SK-N-SH (cell line): ENCODE results near the gene OCA2. TPM values are rescaled to one million over a fixed set of nuclear protein-coding genes. Genes with fewer than 3 reads are reported as not detected.

Experiments
- CTCF ChIA-PET: fragments of 300-600, 350-600 bp; formaldehyde crosslinking; extraction: SDS; loops from one replicate; lab custom pipeline; 2021; lab: Yijun Ruan, JAX
- POLR2A ChIA-PET: fragments of 350-600 bp; sonication (Branson Sonifier 250); formaldehyde crosslinking; extraction: SDS; loops from one replicate; lab custom pipeline; 2020; ENCODE audit warnings: antibody characterized with exemption, inconsistent platforms; lab: Yijun Ruan, JAX
- DNase-seq: peaks from one replicate; pipeline ENCODE4 v3.0.0; 2012
- H2AFZ ChIP-seq: fragments of 200-600 bp; sonication (generic); 2 replicates; pipeline ENCODE4 v1.8.1; 2016; ENCODE audit warnings: antibody characterized with exemption, mild to moderate bottlenecking, low read depth
- H3F3A ChIP-seq: fragments of 200-600 bp; sonication (generic); replicated peaks from 2 replicates; pipeline ENCODE3; 2016; ENCODE audit warnings: antibody characterized with exemption, mild to moderate bottlenecking; ENCODE audit not compliant: insufficient read depth
- H3K27ac ChIP-seq, 2 experiments: fragments of 200-500 bp in 1 of 2; fragments of 200-600 bp in 1 of 2; sonication (Bioruptor generic) in 1 of 2; sonication (generic), shearing (Covaris generic) in 1 of 2; 2 replicates each; pipeline versions ENCODE4 v1.5.1 to v1.6.1; 2014 to 2016; ENCODE audit warnings: low read depth in 2 of 2, inconsistent platforms in 1 of 2, low read length in 1 of 2, mild to moderate bottlenecking in 1 of 2, mixed read lengths in 1 of 2
- H3K27me3 ChIP-seq: fragments of 200-600 bp; sonication (generic), shearing (Covaris generic); 2 replicates; pipeline ENCODE4 v1.6.1; 2016; ENCODE audit warnings: mixed run types; ENCODE audit not compliant: insufficient read depth
- H3K36me3 ChIP-seq, 2 experiments: fragments of 200-500 bp in 1 of 2; fragments of 200-600 bp in 1 of 2; sonication (Bioruptor generic) in 1 of 2; sonication (generic) in 1 of 2; replicated peaks in 1 of 2; 2 replicates each; pipeline versions ENCODE3 to v1.5.1; 2014 to 2016; ENCODE audit warnings: low read length in 1 of 2, mild to moderate bottlenecking in 1 of 2; ENCODE audit not compliant: insufficient read depth in 2 of 2, control insufficient read depth in 1 of 2
- H3K4me1 ChIP-seq, 2 experiments: fragments of 200-500 bp in 1 of 2; fragments of 200-600 bp in 1 of 2; sonication (Bioruptor generic) in 1 of 2; sonication (generic), shearing (Covaris generic) in 1 of 2; 2 replicates each; pipeline versions ENCODE4 v1.5.1 to v1.6.1; 2014 to 2016; ENCODE audit warnings: low read depth in 1 of 2, low read length in 1 of 2, mixed run types in 1 of 2; ENCODE audit not compliant: insufficient read depth in 2 of 2, control insufficient read depth in 1 of 2
- H3K4me2 ChIP-seq: fragments of 200-600 bp; sonication (generic), shearing (Covaris generic); 2 replicates; pipeline ENCODE4 v1.6.1; 2017; ENCODE audit warnings: mixed run types
- H3K4me3 ChIP-seq, 2 experiments: fragments of 200-500 bp in 1 of 2; fragments of 200-600 bp in 1 of 2; sonication (Bioruptor generic) in 1 of 2; sonication (generic), shearing (Covaris generic) in 1 of 2; 2 replicates each; pipeline versions ENCODE4 v1.5.1 to v1.8.1; 2014 to 2016; ENCODE audit warnings: low read depth in 2 of 2, inconsistent platforms in 1 of 2, low read length in 1 of 2, mild to moderate bottlenecking in 1 of 2, mixed read lengths in 1 of 2, moderate library complexity in 1 of 2
- H3K79me2 ChIP-seq: fragments of 200-600 bp; sonication (generic); 2 replicates; pipeline ENCODE4 v1.8.1; 2017; ENCODE audit warnings: mild to moderate bottlenecking; ENCODE audit not compliant: insufficient read depth
- H3K9ac ChIP-seq: fragments of 200-600 bp; sonication (generic); 2 replicates; pipeline ENCODE4 v1.6.1; 2017; ENCODE audit warnings: mixed run types
- H3K9me2 ChIP-seq: fragments of 200-600 bp; sonication (generic); 2 replicates; pipeline ENCODE4 v1.6.1; 2017; ENCODE audit warnings: mixed run types
- H3K9me3 ChIP-seq: fragments of 200-600 bp; sonication (generic); 2 replicates; pipeline ENCODE4 v1.6.1; 2017; ENCODE audit warnings: mixed run types, mild to moderate bottlenecking, moderate library complexity
- H4K20me1 ChIP-seq: fragments of 200-600 bp; sonication (generic); 2 replicates; pipeline ENCODE4 v1.6.1; 2017; ENCODE audit warnings: mild to moderate bottlenecking, mixed run types; ENCODE audit not compliant: insufficient read depth
- CHD2 ChIP-seq: fragments of 150-350 bp; IDR thresholded peaks from 2 replicates; pipeline ENCODE4 v1.6.1; 2018; ENCODE audit warnings: low read length; ENCODE audit not compliant: partially characterized antibody
- EP300 ChIP-seq, 2 experiments: IDR thresholded peaks; 2 replicates each; pipeline versions ENCODE4 v1.4.0 to v1.6.1; 2012; ENCODE audit warnings: borderline replicate concordance in 1 of 2, low read depth in 1 of 2, low read length in 1 of 2
- EZH2phosphoT487 ChIP-seq: fragments of 200-600 bp; sonication (generic); IDR thresholded peaks from 2 replicates; pipeline ENCODE4 v1.6.1; 2017; ENCODE audit warnings: low read depth, mixed run types, mild to moderate bottlenecking, antibody characterized with exemption, moderate library complexity, borderline replicate concordance
- FOSL2 ChIP-seq: IDR thresholded peaks from 2 replicates; pipeline ENCODE4 v1.4.0; 2012; ENCODE audit warnings: low read depth, mild to moderate bottlenecking, moderate library complexity, borderline replicate concordance
- GABPA ChIP-seq: IDR thresholded peaks from 2 replicates; pipeline ENCODE4 v1.4.0; 2012; ENCODE audit warnings: low read depth, mild to moderate bottlenecking
- IRF3 ChIP-seq: fragments of 150-350 bp; IDR thresholded peaks from 2 replicates; pipeline ENCODE4 v1.6.1; 2016; ENCODE audit warnings: mild to moderate bottlenecking, low read depth, low read length
- JUND ChIP-seq: IDR thresholded peaks from 2 replicates; pipeline ENCODE4 v1.4.0; 2012
- MAX ChIP-seq: IDR thresholded peaks from 2 replicates; pipeline ENCODE4 v1.4.0; 2012; ENCODE audit warnings: low read depth
- MEF2A ChIP-seq: IDR thresholded peaks from 2 replicates; pipeline ENCODE4 v1.4.0; 2012; ENCODE audit warnings: low read depth, borderline replicate concordance
- MXI1 ChIP-seq: IDR thresholded peaks from 2 replicates; pipeline ENCODE4 v1.6.1; 2012; ENCODE audit warnings: mild to moderate bottlenecking, low read depth, low read length, improper control_type of control experiment
- NRF1 ChIP-seq: IDR thresholded peaks from 2 replicates; pipeline ENCODE4 v1.6.1; 2012; ENCODE audit warnings: low read depth, mild to moderate bottlenecking, low read length
- PBX3 ChIP-seq: IDR thresholded peaks from 2 replicates; pipeline ENCODE4; 2012
- POLR2AphosphoS5 ChIP-seq: IDR thresholded peaks from 2 replicates; pipeline ENCODE4 v1.6.1; 2012; ENCODE audit warnings: low read depth, low read length
- RCOR1 ChIP-seq: fragments of 150-350 bp; IDR thresholded peaks from 2 replicates; pipeline ENCODE4 v1.6.1; 2017; ENCODE audit warnings: antibody characterized with exemption, low read length
- RFX5 ChIP-seq: IDR thresholded peaks from 2 replicates; pipeline ENCODE4 v1.6.1; 2012; ENCODE audit warnings: mild to moderate bottlenecking, improper control_type of control experiment, low read length
- SIN3A ChIP-seq: IDR thresholded peaks from 2 replicates; pipeline ENCODE4 v1.6.1; 2012; ENCODE audit warnings: low read depth, mild to moderate bottlenecking, low read length, moderate library complexity, borderline replicate concordance
- USF2 ChIP-seq: fragments of 150-350 bp; IDR thresholded peaks from 2 replicates; pipeline ENCODE4 v1.6.1; 2017; ENCODE audit warnings: antibody characterized with exemption, low read length, low read depth, borderline replicate concordance
- WGBS: methylation state at CpG from one replicate; pipeline ENCODE4 v1.1.6; 2017; ENCODE audit warnings: low lambda C conversion rate; 5-methylcytosine and 5-hydroxymethylcytosine counted together
- polyA plus RNA-seq, 3 experiments: library from polyadenylated mRNA; depleted of rRNA; stranded (reverse); fragments of >200 nt; gene quantifications; 2 replicates each; pipeline ENCODE4 v1.2.3, GENCODE V29; 2012
- TF ChIP-seq, protein P1 (sequence below): fragments of 200-600 bp; sonication (generic); IDR thresholded peaks from 2 replicates; pipeline ENCODE4 v1.6.1; 2017; ENCODE audit warnings: antibody characterized with exemption, mild to moderate bottlenecking, moderate library complexity
- TF ChIP-seq, protein P2 (sequence below): IDR thresholded peaks from 2 replicates; pipeline ENCODE4 v1.6.1; 2012; ENCODE audit warnings: mild to moderate bottlenecking, low read depth, low read length, moderate library complexity

The OCA2 gene
- polyA plus RNA-seq, 1 of the 3 experiments (the other 2 are of a cell fraction), result 0.16 TPM

- no peaks in the 10 kb centered on the region for H3K9me3 ChIP-seq
- ChIA-PET CTCF (no interaction called here), POLR2A (no interaction called here)
- no peaks in the 10 kb centered on the region for H3K9me2 ChIP-seq
- no peaks in the 10 kb centered on the region for H3F3A ChIP-seq
- no peaks in the 10 kb centered on the region for H3K36me3 ChIP-seq
- H4K20me1 ChIP-seq, result no peaks in the 10 kb centered on the region
- H3K4me3 ChIP-seq, result no peak overlapping the region
- TF ChIP-seq FOSL2 (no peak), EZH2phosphoT487 (no peak), JUND (no peak), EP300 (IDR thresholded peaks at IDR 0.05; ENCODE audit: borderline replicate concordance in 1 of 2, low read depth in 1 of 2, low read length in 1 of 2) (no peak), MEF2A (no peak), MXI1 (no peak), USF2 (no peak), RFX5 (no peak), RCOR1 (no peak), NRF1 (no peak), GABPA (no peak), POLR2AphosphoS5 (no peak), PBX3 (no peak)
- TF ChIP-seq, protein P1, sequence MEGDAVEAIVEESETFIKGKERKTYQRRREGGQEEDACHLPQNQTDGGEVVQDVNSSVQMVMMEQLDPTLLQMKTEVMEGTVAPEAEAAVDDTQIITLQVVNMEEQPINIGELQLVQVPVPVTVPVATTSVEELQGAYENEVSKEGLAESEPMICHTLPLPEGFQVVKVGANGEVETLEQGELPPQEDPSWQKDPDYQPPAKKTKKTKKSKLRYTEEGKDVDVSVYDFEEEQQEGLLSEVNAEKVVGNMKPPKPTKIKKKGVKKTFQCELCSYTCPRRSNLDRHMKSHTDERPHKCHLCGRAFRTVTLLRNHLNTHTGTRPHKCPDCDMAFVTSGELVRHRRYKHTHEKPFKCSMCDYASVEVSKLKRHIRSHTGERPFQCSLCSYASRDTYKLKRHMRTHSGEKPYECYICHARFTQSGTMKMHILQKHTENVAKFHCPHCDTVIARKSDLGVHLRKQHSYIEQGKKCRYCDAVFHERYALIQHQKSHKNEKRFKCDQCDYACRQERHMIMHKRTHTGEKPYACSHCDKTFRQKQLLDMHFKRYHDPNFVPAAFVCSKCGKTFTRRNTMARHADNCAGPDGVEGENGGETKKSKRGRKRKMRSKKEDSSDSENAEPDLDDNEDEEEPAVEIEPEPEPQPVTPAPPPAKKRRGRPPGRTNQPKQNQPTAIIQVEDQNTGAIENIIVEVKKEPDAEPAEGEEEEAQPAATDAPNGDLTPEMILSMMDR, result no peak
- H3K27ac ChIP-seq, result no peak overlapping the region
- H3K27me3 ChIP-seq, result no peaks in the 10 kb centered on the region
- no peak overlapping the region for H3K9ac ChIP-seq
- H3K79me2 ChIP-seq, result no peaks in the 10 kb centered on the region
- no peak overlapping the region for H2AFZ ChIP-seq
- H3K4me1 ChIP-seq, result no peaks in the 10 kb centered on the region; a peak in 1 of 4 replicates
- no peak for DNase-seq
- WGBS, result 61% methylated on average over 12 of the region's 15 CpGs
- no peak overlapping the region for H3K4me2 ChIP-seq
These were observed 322.6 kb downstream of the OCA2 start for GRCh38 chr15:27776501-27776900.

DNA sequence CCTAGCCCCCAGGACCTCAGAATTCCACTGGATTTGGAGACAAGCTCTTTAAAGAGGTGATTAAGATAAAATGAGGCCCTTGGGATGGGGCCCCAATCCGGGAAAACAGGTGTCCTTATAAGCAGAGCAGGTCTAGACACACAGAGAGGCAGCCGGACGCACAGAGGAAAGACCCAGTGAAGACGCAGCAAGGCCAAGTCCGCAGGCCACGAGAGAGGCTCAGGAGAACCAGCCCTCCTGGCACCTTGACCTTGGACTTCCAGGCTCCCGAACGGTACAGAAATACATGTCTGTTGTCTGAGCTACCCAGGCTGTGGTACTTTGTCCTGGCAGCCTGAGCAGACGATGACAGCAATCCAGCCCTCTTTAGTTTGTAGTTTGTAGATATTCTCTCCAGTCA is 324.5 kb downstream of the OCA2 start:
- Histone ChIP-seq H3K4me1 (no peaks in the 10 kb centered on the region; a peak in 1 of 4 replicates), H3K9me3 (no peaks in the 10 kb centered on the region), H3K79me2 (no peaks in the 10 kb centered on the region), H3F3A (no peaks in the 10 kb centered on the region), H3K27ac (no peak overlapping the region), H3K27me3 (no peaks in the 10 kb centered on the region), H3K4me3 (no peak overlapping the region), H3K4me2 (no peak overlapping the region), H2AFZ (no peak overlapping the region), H3K36me3 (no peaks in the 10 kb centered on the region), H4K20me1 (no peaks in the 10 kb centered on the region), H3K9ac (no peak overlapping the region), H3K9me2 (no peaks in the 10 kb centered on the region)
- no peak for DNase-seq
- no peak for TF ChIP-seq SIN3A
- TF ChIP-seq MEF2A, result no peak
- no peak for TF ChIP-seq IRF3
- TF ChIP-seq CHD2, result no peak
- TF ChIP-seq, protein P2, sequence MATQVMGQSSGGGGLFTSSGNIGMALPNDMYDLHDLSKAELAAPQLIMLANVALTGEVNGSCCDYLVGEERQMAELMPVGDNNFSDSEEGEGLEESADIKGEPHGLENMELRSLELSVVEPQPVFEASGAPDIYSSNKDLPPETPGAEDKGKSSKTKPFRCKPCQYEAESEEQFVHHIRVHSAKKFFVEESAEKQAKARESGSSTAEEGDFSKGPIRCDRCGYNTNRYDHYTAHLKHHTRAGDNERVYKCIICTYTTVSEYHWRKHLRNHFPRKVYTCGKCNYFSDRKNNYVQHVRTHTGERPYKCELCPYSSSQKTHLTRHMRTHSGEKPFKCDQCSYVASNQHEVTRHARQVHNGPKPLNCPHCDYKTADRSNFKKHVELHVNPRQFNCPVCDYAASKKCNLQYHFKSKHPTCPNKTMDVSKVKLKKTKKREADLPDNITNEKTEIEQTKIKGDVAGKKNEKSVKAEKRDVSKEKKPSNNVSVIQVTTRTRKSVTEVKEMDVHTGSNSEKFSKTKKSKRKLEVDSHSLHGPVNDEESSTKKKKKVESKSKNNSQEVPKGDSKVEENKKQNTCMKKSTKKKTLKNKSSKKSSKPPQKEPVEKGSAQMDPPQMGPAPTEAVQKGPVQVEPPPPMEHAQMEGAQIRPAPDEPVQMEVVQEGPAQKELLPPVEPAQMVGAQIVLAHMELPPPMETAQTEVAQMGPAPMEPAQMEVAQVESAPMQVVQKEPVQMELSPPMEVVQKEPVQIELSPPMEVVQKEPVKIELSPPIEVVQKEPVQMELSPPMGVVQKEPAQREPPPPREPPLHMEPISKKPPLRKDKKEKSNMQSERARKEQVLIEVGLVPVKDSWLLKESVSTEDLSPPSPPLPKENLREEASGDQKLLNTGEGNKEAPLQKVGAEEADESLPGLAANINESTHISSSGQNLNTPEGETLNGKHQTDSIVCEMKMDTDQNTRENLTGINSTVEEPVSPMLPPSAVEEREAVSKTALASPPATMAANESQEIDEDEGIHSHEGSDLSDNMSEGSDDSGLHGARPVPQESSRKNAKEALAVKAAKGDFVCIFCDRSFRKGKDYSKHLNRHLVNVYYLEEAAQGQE, result no peak
- TF ChIP-seq MAX, result no peak
- ChIA-PET POLR2A (no interaction called here), CTCF (no interaction called here)
- 63% methylated on average over 4 of the region's 9 CpGs for WGBS
